NK-92 (cell line): ENCODE data around the gene TMEM143.
"Not testable (repeated sequence)": the region's sequence is repeated elsewhere in the genome, so short reads cannot be mapped to it uniquely, and the experiment has no call there.

Experiments
- DNase-seq: peaks from one replicate; lab custom pipeline; 2025; ENCODE audit not compliant: unreplicated experiment; lab: John Stamatoyannopoulos, UW

TMEM143 gene

DNA sequence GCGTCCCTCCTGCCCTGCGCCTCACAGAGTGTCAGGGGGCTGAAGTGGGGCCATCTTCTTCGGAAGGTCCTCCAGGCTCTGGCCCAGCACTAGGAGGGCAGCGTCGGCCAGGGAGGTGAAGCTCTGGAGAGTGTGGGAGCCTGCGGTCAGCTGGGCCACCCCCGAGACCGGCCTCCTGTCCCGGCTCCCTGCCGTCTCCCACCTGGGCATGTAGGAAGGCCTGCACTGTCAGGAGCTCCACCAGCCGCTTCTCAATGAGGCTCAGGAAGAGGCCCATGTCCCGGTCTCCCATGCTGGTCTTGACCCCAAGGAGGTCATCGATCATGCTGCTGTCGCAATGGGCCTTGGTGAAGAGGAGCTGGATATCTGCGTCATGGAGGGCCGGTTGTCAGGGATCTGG lies 65.8 kb downstream of the TMEM143 start:
- no peak for DNase-seq

DNA sequence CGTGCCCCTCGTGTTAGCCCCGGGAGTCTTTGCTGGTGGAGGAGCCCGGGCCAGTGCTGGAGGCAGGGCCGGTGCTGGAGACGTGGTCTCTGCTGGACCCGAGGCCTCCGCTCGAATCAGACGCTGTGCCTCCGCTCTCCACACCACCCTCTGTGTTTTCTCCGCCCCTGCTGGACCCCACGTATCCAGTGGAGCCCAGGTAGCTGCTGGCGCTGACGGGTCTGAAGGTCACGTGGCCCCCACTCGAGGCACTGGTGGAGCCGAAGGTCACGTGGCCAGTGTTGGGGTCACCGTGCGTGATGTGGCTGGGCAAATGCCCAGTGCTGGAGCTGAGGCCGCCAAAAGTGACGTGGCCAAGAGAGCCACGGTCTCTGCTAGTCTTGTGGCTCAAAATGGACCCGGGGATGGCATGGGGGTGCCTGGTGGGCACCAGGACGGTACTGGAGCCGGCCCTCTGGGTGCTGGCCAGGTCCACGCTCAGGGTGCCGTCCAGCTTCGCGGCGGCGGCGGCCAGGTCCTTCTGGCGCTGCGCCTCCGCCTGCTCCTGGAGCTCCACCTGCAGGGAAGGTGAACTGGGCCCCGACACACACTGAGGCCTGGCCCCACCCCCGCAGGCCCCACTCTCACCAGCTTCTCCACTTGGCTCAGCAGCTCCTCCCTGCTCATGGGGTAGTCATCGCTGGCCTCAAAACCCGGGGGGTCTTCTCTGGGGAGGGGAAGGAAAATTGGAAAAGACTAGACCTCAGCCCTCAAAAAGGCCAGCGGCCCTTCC lies 66.6 kb downstream of the TMEM143 start:
- no peak for DNase-seq

DNA sequence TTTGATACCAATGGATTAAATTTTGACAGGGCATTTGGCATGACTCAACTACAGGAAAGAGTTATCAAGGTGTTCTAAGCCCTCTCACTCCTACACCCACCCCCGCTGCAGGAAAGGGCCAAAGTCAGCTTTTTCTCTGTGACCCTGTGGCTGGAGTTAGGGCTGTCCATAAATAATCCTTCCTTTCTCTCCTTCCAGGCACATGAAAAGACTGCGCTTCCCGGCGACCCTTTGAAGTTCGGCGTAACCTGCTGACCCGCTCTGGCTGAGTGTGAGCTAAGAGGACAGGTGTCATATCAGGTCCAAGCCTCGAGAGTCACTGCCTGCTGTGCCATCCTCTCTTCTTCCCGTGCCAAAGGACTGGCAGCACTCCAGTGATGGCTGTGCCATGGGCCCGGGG lies 68.3 kb downstream of the TMEM143 start:
- DNase-seq, result no peak

DNA sequence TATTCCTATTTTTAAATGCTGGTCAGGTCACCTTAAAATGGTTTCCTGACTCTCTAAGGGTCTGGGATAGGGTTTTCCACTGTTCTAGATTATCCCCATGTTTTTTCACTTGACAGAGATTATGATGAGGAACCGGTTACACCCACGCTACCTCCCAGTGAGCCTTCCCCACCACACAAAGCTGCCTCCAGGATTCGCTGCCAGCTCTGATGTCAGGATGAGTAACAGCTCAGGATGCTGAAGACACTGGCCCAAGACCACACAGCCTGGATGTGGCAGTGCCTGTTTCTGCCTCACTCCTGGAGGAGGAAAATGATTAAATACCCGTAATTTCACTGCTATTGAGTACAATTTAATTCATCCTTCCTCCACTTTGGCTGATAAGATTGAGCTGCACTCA lies 70.9 kb downstream of the TMEM143 start:
- no peak for DNase-seq

DNA sequence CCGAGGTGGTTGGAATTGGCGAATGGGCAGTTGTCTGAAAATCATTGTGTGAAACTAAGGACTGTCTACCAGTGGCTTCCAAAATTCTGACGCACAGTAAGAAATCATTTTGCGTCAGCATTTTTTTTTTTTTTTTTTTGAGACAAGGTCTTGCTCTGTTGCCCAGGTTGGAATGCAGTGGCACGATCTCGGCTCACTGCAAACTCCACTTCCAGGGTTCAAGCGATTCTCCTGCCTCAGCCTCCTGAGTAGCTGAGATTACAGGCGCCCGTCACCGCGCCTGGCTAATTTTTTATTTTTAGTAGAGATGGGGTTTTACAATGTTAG lies 72.3 kb downstream of the TMEM143 start:
- not testable (repeated sequence) for DNase-seq

DNA sequence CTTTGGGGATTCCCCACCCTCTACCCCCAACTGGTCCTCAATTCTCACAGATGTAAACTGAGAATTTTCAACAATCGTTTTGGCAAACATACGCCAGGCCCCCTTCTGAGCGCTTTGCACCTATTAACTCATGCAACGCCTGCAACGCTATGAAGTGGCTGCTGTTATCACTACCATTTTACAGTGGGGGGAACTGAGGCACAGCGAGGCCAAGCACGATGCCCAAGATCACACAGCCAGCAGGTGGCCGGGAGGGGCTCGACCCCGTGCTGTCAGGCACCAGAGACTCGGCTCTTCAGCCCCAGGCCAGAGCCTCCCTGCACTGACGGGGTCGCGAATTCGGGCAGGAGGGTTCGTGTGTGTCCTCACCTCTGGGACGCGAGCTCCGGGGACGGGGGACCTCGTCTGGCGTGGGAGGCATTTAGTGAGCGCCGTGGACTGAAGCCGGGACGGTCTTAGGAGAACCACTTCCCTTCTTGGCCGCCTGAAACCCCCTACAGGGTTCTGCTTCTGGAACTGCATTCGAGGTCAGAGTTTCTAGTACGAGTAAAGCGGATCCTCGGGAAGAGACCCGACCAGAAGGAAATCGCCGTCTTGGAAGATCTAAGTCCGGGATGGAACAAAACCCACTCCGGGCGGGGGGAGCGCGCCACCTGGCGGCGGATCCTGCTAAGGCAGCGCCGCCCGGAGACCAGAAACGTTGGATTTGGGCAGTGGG lies 72.8 kb downstream of the TMEM143 start:
- DNase-seq, result no peak

DNA sequence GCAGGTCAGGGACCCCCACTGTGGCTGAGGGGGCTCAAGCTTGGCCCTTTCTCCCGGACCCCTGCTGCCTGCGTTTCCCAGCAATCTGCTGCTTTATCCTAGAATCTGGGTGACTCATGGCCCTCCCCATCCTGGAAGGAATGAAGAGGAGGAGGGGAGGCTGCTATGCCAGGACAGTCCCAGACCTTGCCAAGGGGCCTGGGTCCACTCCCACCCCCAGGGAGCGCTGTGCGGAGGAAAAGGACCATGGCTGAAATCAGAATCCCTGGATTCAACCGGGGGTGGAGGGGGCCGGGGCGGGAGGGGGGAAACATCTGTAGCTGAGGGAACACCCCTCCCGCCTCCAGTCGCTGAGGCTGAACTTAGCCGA lies 73.4 kb downstream of the TMEM143 start:
- no peak for DNase-seq

DNA sequence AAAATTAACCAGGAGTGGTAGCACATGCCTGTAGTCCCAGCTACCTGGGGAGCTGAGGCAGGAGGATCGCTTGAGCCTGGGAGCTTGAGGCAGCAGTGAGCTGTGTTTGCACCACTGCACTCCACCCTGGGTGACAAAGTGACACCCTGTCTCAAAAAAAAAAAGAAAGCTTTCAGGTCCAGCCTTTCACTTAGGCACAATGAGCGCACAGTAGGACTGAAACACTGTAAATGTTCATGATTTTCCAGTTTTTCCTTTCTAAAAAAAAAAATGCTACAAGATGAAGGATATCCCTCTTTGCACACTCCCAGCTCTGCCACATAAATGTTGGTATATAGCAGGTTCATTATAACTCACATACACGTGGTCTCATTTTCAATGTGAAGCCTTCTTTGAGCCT lies 76.0 kb downstream of the TMEM143 start:
- no peak for DNase-seq

DNA sequence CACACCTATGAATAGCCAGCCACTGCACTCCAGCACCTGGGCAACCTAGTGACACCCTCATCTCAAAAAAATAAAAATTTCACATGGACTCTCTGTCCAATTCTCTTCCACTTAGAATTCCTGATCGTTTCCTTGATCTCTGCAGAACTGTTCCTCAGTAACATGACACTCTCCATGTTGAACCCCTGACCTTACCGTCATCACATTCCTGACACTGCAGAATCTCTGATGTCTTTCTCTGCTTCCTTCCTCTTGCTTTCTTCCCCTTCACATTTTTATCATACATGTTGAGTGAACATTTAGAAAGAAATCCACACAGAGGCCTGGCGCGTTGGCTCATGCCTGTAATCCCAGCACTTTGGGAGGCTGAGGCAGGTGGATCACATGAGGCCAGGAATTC lies 78.8 kb downstream of the TMEM143 start:
- no peak for DNase-seq

DNA sequence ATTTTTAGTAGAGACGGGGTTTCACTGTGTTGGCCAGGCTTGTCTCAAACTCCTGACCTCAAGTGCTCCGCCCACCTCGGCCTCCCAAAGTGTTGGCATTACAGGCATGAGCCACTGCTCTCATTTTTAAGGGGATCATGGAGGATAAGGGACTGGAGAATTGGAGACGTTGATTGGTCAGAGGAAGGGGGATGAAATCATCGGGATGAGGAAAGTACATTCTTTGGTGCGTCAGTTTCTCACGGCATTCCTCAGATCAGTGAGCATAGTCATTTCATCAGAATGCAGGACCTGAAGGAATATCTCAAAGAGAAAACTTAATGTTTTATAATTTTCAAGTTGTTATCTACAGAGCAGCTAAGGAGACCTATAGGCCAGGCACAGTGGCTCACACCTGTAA lies 79.8 kb downstream of the TMEM143 start:
- no peak for DNase-seq
